GM21381 (cell line): ENCODE results near the gene FREM2.

Experiments
- ATAC-seq: cut with Tn5 transposase; IDR thresholded peaks from one replicate; pipeline ENCODE4 v1.9.1; 2021; ENCODE audit warnings: mild to moderate bottlenecking, moderate library complexity; ENCODE audit not compliant: unreplicated experiment

FREM2 gene

GRCh38 chr13:38686577-38687245, at the start of gene FREM2:
FREM2 (plus strand) TSS chr13:38687077; CDS start chr13:38687345, 268 bp downstream.
- no peak for ATAC-seq

GRCh38 chr13:38637576-38637975, 49.3 kb upstream of the FREM2 start:
- ATAC-seq: no peak

GRCh38 chr13:38641164-38641948, 45.5 kb upstream of the FREM2 start:
- ATAC-seq: no peak

GRCh38 chr13:38647312-38647711, 39.6 kb upstream of the FREM2 start:
- ATAC-seq: no peak

GRCh38 chr13:38648912-38649311, 38.0 kb upstream of the FREM2 start:
- ATAC-seq: no peak

- ATAC-seq: no peak
Measured at GRCh38 chr13:38656699-38657098, 30.2 kb upstream of the FREM2 start.

GRCh38 chr13:38657191-38657590, 29.7 kb upstream of the FREM2 start:
- ATAC-seq: no peak

GRCh38 chr13:38658906-38659305, 28.0 kb upstream of the FREM2 start:
- ATAC-seq: no peak

GRCh38 chr13:38661010-38661675, 25.7 kb upstream of the FREM2 start:
- no peak for ATAC-seq

GRCh38 chr13:38662362-38662761, 24.5 kb upstream of the FREM2 start:
- ATAC-seq: no peak

- ATAC-seq: no peak
Measured at GRCh38 chr13:38664906-38665305, 22.0 kb upstream of the FREM2 start.

- ATAC-seq: no peak
Measured at GRCh38 chr13:38667526-38668109, 19.3 kb upstream of the FREM2 start.

GRCh38 chr13:38669234-38669964, 17.5 kb upstream of the FREM2 start:
- no peak for ATAC-seq

GRCh38 chr13:38670627-38671026, 16.2 kb upstream of the FREM2 start:
- ATAC-seq: no peak

GRCh38 chr13:38671980-38672379, 14.9 kb upstream of the FREM2 start:
- no peak for ATAC-seq

GRCh38 chr13:38674208-38674607, 12.7 kb upstream of the FREM2 start:
- ATAC-seq: no peak

GRCh38 chr13:38680912-38681311, 6.0 kb upstream of the FREM2 start:
- no peak for ATAC-seq

- ATAC-seq: no peak
Measured at GRCh38 chr13:38684714-38685113, 2.2 kb upstream of the FREM2 start.

GRCh38 chr13:38685431-38685830, 1.4 kb upstream of the FREM2 start:
- no peak for ATAC-seq

- no peak for ATAC-seq
Measured at GRCh38 chr13:38685974-38686576, 802 bp upstream of the FREM2 start.
